Globus pallidus (tissue), 1 donor: ENCODE data around the gene UBASH3A.

Source experiments
- DNase-seq: peaks from one replicate; pipeline ENCODE4 v3.0.0-alpha.2; 2015; ENCODE audit warnings: low spot score

The UBASH3A gene

GRCh38 chr21:42374864-42375499 is 28.7 kb upstream of the UBASH3A start:
- no peak for DNase-seq

- DNase-seq, result no peak
Measured at GRCh38 chr21:42375506-42375905, 28.2 kb upstream of the UBASH3A start.

DNA sequence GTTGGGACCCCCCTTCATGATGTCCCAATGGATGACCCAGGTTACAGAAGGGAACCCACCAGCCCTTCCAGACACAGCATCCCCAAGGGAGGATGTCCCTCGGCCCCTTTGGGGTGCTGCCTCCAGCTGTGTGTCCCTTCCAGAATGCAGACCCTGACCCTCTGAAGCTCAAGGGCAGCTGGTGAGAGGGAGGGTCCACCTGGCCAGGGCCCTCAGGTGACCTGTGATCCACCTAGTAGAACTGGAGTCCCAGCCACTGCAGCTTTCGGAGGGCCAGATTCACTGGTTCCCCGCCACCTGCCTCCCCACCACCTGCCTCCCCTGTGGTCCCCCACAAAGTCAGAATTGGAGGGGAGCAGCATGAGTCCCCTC is 27.8 kb upstream of the UBASH3A start:
- no peak for DNase-seq

- DNase-seq, result no peak
Measured at GRCh38 chr21:42376338-42376982, 27.2 kb upstream of the UBASH3A start.

DNA sequence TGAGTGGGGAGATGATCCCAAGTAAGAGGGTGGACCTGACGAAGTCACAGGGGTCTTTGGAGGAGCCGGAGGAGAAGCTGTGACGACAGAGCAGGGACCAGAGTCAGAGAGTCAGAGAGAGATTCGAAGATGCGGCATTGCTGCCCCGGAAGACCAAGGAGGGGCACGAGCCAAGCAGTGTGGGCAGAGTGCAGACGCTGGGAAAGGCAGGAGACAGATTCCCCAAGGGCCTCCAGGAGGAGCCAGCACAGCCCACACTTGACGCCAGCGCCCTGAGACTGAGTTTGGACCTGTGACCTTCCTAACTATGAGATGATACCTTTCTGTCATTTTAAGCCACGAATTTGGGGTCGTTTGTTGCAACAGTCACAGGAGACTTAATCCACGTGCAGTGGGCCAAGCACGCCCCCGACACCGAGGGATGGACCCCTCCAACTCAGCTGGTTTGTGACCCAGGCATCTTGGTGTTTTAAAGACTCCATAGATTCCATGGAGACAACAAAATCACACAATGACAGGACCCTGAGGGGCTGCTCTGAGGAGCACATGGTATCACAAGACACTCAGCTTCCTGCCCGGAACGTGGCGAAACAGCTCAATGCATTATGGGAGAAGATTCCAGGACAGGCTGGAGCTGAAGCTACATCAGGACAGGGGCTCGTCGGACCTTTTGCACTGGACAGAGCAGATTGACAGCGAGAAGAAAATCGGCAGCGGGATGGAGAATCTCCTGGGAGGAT is 26.3 kb upstream of the UBASH3A start:
- DNase-seq, result no peak

DNA sequence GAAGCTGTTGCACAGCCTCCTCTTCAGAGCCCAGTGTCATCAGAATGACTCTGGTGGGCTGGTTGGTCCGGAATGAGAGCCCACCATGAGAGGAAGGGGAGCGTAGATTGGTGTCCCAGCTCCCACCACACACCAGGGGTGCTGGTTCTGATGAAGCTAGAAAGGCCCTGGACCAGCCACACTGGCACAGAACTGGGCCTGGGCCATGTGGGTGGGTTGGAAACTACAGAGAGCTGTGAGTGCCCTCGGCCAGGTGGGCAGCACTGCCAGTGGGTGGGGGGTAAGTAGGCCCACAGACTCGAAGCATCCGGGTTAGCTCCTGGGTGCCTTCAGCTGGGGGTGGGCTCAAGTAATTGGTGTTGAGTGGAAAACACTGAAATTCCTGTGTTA is 25.8 kb upstream of the UBASH3A start:
- no peak for DNase-seq

DNA sequence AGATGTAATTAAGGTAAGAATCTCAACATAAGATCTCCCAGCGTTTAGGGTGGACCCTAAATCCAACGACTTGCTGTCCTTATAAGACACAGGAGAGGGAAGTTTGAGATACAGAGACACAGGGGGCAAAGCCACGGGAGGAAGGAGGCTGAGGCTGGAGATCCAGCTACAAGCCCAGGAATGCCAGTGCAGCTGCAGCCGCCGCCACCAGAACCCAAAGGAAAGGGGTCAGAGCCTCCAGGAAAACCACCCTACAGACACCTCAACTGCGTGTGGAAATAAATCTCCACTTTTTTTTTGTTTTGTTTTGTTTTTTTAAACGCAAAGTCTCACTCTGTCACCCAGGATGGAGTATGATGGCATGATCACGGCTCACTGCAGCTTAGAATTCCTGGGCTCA is 25.3 kb upstream of the UBASH3A start:
- DNase-seq, result no peak

DNA sequence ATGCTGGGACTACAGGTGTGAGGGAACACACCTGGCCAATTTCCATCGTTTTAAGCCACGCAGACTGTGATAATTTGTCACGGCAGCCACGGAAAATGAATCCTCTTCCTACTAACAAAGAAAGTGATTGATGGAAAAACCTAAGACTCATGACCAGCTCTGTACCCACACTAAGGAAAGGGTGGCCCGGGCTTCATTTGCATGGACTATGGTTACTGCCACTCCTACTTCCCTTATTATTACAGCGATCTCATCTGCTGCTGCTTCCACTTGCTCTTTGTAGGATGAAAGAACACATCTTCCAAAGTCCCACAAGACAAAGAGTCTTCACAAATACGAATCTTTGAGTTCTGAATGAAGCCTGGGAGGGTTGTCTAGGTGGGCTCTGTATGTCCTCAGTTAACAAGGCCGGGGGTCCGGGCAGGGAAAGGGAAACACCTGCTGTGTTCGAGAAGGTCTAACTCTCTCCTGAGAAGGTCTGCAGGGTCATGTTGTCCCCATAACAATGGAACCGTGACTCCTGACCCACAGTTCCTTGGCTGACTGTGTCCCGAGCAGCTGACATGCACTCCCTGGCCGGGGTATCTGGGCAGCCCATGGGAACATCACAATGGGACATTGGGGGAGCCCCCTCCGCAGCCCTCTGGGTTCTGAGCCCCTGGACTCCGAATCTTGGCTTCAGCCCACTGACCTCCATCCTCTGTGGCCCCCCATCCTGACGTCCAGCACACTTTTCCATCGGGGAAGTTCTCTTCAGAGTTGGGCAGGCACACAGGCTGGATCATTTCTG is 24.1 kb upstream of the UBASH3A start:
- no peak for DNase-seq

GRCh38 chr21:42381347-42381984 is 22.2 kb upstream of the UBASH3A start:
- no peak for DNase-seq

DNA sequence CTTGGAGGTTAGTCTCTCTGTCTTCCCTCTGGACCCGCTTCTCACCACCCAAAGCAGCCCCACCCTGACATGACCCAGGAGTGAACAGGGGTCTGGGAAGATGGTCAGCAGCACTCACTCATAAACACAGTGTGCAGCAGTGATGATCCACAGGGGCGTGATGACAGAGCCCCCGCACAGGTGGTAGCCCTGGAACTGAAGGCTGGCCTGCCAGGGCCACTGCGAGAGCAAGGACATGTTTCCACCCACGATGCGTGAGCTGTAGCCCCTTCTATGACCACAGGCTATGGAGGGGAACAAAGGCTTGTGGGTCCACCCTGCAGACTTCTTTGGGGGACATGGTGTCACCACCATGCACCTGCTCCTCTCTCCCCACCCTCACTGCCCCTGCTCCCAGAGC is 20.8 kb upstream of the UBASH3A start:
- no peak for DNase-seq

DNA sequence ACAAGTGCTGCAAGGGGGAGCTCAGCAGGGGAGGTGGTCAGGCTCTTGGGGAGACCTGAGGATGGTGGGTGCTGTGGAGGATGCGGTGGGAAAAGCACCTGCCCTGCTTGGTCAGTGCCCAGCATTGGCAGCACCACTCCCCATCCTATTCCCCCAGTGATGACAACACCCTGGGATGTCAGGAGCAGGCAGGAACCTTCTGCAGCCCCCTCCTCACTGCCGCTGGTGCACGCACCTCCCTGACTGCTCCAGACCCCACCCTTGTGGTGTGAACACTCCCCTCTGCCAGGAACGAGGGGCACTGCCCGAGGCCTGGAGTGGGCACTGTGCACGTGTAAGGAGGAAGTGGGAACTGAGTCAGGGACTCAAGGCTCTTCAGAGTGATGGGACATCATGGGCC is 20.4 kb upstream of the UBASH3A start:
- DNase-seq, result no peak

DNA sequence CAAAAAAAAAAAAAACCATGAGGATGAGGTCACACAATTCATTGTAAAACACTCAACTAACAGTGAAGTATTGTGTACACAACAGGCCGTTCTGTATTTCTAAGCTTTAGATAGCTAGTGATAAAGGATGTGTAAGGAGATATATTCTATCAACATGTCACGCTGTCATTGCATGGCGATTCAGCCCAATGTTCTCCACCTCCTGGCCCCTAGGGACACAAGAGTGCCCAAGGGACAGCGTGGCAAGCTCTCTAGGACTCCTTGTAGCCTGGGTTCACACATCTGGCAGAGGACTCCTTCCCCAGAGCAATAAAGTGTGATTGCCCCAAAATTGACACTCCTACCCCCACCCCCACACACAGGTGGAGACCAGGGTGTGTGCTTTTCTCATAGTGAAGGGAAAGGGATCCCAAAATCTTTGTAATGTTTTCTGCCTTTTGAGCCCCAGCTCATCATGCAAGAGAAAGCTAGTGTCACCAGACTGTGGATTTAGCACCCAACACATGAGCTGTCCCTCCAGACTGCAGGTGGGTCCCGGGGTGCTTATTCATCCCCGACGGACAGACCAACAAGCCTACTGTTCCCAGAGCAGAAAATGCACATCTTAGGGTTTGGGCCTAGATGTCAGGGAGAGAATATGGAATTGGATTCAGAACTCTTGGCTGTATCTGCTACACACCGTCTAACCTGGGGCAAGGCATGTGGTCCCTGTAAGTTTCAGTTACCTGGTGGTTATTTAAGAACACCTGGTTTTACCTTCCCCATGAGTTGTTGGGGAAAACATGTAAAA is 19.4 kb upstream of the UBASH3A start:
- no peak for DNase-seq

GRCh38 chr21:42384989-42385388 is 18.7 kb upstream of the UBASH3A start:
- no peak for DNase-seq

- DNase-seq, result no peak
Measured at GRCh38 chr21:42385619-42386018, 18.1 kb upstream of the UBASH3A start.

DNA sequence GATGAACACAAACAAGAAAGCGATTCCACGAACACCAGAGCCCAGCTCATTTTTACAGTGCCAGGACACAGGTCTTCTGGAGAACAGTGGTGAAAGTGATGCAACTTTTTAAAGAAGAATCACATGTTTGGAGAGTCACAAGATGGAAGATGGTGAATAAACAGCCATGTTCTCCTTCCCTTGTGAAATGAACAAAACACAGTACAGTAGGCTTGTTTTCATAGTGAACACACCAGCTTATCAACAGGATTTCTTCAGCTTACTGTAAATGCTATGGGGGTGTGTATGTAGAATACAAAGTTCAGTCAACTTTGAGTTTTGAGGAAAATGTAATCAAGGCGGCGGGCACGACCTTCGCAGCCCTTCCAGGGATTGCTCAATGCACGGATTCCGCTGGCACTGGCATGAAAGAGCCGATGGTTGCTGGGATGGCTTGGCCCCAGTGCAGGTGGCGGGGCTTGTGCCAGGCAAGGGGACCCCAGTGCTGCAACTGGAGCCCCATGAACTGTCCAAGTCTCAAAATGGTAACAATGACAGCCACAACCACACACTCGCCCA is 17.6 kb upstream of the UBASH3A start:
- no peak for DNase-seq

GRCh38 chr21:42387164-42387563 is 16.5 kb upstream of the UBASH3A start:
- DNase-seq, result no peak

- no peak for DNase-seq
Measured at GRCh38 chr21:42387843-42388340, 15.8 kb upstream of the UBASH3A start.

- DNase-seq, result no peak
Measured at GRCh38 chr21:42388740-42389448, 14.8 kb upstream of the UBASH3A start.

DNA sequence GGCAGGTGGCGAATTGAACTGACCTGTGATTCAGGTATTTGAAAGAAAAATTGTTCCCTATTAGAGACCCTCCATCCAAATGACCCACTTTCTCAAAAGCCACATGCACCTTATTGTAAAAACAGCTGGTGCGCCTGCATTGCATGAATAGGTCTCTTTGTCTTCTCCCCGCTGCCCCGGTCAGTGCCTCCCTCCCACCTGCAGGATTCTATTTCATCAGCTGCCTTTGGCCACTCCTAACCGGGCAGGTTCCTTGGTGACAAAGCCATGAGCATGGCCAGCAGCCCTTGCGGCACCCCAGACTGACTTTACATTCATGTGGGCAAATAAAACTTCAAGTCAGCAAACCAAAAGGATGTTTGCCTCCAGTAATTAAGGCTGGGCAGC is 14.3 kb upstream of the UBASH3A start:
- no peak for DNase-seq

DNA sequence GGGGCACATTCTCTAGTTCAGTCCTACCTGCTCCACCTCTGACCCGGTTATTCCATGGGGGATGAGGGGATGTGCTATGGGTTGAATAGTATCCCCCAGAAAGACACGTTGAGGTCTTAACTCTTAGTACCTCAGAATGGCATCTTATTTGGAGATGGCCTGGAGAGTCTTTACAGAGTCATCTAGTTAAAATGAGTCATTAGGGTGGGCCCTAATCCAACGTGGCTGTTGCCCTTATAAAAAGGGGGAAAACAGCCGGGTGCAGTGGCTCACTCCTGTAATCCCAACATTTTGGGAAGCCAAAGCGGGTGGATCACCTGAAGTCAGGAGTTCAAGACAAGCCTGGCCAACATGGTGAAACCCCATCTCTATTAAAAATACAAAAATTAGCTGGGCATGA is 13.5 kb upstream of the UBASH3A start:
- DNase-seq, result no peak
